Epidermal melanocyte (primary cell): Measurements from ENCODE around the gene PPP1R15B.

ENCODE experiments used
- DNase-seq: peaks from one replicate; pipeline ENCODE4 v3.0.0; 2011; ENCODE audit warnings: low spot score; ENCODE audit not compliant: insufficient read length

Gene PPP1R15B

DNA sequence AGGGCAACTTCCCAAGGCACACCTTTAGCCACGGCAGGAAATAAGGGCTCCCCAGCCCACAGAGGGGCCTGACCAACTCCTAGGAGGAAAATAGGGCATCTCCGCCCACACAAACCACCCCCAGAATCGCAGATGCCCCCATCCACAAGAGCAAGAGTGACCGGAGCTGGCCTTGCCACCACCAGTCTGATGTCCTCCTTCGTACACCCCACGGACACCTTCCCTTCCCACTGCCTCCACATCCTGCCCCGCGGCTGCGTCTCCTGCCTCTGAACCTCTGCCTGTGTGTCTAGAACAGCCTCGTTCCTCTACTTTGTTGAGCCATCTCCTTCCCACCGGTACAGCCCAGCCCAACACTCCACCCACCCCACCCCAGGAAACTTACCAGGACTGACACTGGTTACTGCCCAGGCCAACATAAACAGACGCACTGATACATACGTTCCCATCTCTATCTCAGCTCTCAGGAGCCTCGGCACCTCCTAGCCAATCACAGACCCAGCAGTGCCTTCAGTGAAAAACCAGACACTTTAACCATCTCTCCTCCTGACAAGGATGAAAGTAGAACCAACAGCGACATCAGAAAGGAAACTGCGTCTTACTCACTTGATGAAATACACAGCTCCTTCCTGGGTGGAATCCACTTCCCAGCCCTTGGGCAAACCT is 44.3 kb downstream of the PPP1R15B start:
- no peak for DNase-seq

DNA sequence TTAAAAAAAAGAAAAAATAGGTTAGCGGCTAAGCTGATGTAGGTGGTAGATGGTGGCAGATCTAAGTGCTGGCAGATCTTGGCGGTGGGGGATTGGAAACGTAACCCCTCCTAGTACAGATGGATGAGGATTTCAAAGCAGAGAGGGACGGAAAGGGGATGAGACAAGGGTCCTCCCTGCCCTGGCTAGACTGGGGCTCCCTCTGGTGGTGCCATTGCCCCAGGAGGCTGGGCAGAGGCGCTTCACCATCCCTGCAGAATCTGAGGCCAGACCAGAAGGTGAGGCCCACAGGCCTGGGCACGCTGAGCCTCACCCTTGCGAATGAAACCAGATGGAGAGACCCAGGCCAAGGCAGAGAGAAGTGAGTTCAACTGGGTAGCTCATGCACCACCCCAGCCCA is 44.9 kb downstream of the PPP1R15B start:
- DNase-seq: no peak

DNA sequence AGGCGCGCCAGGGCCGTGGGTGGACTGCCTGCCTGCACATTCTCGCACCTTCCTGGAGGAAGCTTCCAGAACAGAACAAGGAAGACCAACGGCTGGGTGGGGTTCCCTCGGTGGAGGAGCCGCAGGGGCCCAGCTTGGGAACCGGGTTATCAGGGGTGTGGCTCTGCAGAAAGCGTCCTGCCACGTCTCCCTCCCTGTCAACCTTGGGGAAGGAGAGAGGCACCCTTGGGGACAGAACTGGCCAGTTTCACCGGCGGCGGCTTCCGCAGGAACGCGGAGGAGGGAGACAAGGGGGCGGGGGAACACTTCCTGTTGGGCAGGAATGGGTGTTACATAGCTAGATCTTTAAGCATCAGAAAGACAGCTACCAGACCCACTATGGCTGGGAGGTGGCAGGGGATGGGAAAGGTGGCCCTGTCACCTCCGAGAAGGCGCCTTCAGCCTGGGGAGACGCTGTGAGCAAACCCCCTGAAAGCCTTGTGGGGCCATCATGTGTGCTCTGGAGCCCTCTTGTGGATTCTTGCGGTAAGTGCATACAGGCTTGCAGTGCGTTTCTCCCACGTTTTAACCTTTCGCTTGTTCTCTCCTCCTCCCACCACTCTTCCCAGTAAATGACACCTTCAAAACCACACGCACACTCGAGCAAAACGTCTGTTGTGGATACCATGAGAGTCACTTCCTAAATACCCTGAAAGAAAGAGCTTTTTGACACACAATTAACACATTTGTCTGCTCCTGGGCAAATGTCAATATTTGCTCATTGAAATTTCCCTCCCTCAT is 48.1 kb downstream of the PPP1R15B start:
- peak; percentile 65 for DNase-seq

DNA sequence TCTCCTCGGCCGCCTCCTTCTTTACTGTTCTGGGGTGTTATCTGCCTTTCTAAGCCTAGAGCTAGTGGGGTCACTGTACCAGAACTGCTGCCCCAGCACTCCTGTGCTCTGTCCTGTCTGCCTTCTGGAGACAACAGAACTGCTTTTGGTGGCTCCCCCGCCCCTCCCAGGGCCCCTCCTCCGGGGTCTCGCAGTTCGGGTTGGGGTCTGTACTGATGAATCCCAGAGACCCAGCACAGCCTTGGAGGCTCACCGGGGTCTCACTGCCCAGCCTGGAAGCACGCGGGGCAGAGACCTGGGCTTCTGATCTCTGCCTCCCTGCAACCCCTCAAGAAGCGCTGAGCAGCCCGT is 48.7 kb downstream of the PPP1R15B start:
- no peak for DNase-seq

DNA sequence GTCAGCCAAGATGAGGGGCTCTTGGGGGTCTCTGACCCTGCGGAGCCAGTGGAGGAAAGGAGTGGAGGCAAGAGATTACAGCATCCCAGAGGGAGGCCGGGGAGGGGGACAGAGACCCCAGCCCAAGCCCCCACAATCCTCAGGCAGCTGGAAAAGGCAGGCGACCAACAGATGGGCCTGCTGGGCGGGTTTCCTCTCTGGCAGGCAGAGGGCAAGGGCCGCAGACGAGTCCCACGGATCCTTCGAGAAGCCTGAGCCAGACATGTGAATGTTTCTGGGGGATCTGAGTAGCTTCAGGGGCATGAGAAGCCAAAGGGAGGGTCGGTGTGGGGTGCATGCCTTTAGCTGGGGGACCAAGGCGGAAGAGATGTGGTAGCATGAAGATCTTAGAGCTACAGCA is 49.8 kb downstream of the PPP1R15B start:
- no peak for DNase-seq

DNA sequence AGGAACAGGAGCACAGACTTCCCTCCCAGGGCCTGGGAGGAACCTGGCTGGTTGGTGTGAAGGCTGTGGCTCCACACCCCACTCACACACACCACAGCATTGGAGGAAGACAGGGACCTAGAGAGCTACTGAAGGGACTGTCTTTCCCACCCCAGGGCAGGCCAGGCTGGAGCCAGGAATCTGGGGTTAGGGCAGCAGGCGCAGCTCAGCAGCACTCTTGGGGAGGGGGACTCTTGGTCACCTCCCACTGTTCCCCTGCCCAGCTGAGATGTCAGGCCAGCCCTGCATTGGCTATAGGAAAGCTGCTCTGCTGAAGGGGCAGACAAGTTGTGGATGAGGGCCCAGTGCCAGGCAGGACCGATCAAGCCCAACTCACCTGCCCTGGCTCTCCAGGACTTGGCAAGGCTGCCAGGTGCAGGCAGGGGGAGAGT is 50.3 kb downstream of the PPP1R15B start:
- DNase-seq: no peak

DNA sequence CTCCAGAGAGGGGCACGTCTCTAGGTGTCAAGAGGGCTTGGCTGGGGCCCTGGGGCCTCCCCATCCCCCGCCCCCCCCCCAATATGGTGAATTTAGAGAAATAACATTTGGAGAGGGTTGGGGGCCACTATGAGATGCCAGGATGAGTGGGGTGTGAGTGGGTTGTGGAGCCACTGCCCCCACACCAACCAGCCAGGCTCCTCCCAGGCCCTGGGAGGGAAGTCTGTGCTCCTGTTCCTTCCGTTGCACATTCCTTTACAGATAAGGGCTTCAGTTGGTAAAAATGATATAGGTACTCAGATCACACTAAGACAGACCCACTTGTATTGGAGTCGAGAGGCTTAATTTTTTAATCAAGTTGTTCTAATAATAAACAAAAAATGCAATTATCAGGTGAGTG is 51.3 kb downstream of the PPP1R15B start:
- no peak for DNase-seq

DNA sequence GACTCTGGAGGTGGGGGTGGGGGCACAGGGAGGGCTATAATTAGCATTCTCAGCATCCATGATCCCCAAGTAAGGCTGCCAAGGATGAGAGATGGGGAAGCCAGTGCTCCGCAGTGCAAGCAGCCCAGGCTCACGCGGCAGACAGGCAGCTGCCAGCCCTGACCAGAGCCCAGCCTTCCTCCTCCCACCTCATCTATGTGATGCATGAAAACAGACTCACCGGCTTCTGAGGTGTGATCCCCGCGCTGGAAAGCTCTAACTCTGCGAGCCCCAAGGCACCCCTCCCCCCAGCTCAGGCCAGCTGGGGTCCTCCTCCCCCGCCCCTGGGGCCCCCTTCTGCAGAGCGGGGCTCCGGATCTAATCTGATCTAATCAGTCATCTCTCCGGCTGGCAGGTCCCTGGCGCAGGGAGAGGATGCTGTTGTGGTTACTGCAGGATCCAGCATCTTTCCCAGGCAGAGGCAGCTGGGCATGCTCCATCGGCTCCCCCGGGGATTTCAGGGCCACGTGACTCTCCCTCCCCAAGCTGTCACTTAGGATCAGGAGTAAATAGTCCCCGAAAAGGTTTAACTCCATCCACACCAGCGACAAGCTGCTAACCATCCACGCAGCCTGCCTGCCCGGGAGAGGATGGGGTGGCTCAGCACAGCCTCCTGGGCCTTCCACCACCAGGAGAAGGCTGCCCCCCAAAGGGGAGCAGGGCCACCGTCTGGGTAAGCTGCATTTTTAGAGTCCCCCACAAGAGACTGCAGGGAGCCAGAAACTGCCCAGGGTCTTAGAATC is 52.0 kb downstream of the PPP1R15B start, which contains the start of gene PLEKHA6:
Gene PLEKHA6, minus strand, starts transcription at position 456 of the 782 bp plus-strand sequence. CDS start 86,202 bp downstream, outside the sequence.
- no peak for DNase-seq

DNA sequence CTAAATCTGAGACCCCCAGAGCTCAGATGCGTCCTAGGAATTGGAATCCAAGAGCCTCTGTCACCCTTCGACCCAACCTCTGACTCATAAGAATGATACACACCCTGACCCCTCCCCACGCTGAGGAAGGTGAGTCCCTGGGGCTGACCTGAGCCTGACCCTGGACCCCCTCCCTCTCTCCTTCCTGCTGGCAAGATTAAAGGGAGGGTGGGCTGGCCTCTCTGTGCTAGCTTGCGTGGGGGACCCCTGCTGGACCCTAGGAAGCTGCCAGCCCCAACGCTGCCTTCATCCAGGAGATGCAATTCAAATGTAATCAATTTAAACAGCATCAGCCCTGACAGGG is 52.5 kb downstream of the PPP1R15B start:
- no peak for DNase-seq

DNA sequence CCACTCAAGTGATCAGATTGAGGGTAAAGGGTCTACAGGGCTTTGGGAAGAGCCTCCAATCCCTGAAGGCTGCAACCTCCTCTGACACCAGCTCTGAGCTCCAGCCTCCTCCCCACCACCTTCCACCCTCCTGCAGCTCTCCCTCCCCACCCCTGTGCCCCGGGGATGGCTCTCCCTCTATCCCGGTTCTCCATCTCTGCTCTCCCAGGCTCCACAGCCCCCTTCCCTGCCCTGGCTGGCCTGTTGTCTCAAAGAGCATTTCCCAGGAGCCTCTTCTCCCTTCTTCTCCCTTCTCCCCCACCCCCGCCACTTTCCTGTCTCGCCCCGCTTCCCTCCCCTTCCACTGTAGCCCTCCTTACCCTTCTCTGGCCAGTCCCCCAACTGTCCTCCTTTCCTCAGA is 53.0 kb downstream of the PPP1R15B start:
- no peak for DNase-seq

DNA sequence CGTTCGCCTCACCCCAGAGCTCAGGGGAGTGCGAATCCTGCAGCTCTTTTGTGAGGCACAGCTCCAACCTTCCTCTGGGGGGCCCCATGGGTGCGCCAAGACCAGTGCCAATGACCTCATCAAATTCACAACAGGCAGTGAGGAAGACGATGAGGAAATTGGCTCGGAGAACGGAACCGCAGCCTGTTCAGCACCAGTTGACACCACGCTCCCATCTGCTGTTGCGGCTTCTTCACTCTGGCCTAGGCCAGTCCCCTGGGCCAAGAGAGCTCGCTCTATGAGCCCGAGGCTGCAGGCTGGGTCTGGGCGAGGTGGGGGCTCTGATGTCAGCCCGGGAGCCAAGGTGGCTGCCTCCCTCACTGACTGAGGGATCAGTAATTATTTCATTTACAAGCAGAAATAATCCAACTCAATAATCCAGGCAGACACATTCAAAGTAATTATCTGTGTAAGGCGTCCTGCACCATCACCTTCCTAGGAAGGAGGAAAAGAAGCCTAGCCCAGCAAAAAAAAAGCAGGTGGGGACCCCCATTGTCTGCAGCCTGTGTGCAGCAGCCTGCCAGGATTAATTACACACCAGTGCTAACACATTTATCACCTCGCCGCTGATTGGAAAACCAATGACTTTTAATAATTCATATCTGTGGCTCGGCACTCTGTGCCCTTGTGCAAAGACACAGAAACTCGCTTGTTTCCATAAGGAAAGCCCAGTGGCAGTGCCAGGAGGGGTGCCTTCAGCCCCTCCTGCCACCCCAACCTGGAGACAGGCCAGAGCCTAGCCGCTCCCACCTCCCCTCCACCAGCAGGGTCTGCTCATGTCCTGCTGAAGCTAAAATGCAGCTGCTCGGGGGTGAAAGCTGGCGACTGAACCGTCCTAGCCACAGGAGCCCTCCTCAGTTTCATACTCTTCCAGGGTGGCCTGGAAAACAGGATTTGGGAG is 53.8 kb downstream of the PPP1R15B start:
- DNase-seq: no peak

DNA sequence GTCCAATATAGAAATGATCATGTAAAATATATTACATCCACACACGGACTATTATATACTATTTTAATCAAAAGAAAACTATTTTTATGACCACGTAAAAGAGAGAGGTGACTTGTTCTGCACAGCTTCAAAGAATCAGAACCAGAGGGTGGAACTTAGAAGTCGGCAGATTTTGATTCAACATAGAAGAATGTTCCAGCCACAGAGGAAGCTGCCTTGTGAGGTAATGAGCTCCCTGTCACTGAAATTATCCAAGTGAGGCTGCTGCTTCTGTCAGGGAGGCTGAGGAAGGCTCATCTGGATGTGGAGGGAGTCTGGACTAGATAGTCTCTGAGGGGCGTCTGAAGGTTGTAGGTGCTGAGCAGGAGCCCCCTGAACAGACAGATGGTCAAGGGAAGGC is 54.6 kb downstream of the PPP1R15B start:
- no peak for DNase-seq

DNA sequence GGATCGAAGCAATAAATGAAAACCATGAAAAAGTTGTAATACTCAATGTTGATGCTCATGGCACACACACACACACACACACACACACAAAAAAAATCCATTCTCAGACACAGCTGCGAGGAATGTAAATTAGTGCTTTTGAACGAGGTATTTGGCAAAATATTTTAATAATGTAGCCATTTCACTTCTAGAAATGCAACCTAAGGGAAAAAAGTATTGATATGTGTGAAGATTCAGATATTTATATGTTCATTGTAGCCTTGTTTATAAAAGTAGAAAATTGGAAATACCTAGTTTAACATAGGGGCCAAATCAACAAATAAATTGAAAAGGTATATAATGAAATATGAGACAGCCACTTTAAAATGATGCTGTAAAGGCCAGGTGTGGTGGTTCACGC is 55.7 kb downstream of the PPP1R15B start:
- DNase-seq: no peak

DNA sequence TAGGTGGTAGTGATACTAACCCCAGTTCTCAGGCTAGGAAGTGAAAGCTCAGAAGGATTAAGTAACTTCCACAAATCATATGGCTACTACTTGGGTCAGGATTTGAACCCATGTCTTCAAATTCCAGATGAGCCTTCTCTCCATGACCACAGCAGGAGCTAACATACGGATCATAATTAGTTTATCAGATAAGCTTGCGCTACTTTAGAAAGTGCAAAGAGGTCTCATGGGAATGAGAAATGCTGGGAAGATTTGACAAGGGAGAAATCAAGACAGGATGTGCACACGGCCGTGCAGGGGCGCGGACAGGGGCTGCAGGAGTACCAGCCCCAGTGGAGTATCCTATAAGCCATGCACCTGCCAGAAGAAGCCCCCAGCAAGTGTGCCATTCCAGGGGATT is 57.0 kb downstream of the PPP1R15B start:
- no peak for DNase-seq
